PC-9 (cell line): ENCODE data around the gene DMAC2.

Experiments
- EZH2 ChIP-seq: fragments of 200-600 bp; sonication (generic); IDR thresholded peaks from 2 replicates; pipeline ENCODE4 v1.8.0; 2017; ENCODE audit warnings: antibody characterized with exemption, low read depth
- TF ChIP-seq, protein P1 (sequence below): fragments of 200-600 bp; sonication (generic); conservative IDR thresholded peaks from 2 replicates; pipeline ENCODE4 v1.6.1; 2017; ENCODE audit warnings: mixed run types, antibody characterized with exemption, mild to moderate bottlenecking, moderate library complexity

DNA sequence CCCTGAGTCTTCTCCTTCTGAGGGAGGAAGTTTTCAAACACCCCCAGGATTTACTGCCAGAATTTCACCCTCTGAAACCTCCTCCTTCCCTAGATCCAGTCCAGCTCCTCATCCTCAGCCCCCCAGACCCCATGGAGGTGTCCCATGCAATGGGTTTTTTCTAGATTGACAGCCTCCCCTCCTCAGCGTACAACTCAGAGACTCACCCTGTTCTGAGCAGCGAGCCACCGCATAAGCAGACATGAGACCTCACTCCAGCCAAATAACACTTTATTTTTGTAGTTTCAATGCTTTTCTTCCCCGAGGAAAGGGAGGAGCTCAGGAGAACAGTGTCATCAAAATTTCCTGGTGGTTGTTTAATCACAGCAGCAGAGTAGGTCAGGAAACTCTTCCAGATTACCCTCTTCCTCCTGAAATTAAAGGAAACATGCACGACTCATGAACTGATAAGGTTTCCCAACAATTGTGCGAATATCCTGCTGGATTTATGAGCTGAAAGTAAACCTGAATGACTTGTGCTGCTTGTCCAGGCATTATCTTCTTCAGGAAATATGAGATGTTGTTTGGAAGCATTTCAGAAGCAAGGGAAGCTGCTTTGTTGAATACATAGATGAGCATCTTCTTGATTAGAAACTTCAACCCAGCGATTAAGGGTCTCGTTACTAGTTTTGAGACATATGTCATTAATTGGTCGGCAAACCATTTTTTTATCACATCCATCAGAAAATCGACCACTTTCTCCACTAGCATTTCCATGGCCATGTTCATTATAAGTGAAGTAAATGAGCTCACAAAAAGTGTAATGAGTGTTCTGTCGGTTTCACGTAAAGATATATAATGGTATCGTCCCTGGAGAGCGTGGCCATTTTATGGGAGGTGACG, 39.4 kb upstream of the DMAC2 start:
- TF ChIP-seq, protein P1, sequence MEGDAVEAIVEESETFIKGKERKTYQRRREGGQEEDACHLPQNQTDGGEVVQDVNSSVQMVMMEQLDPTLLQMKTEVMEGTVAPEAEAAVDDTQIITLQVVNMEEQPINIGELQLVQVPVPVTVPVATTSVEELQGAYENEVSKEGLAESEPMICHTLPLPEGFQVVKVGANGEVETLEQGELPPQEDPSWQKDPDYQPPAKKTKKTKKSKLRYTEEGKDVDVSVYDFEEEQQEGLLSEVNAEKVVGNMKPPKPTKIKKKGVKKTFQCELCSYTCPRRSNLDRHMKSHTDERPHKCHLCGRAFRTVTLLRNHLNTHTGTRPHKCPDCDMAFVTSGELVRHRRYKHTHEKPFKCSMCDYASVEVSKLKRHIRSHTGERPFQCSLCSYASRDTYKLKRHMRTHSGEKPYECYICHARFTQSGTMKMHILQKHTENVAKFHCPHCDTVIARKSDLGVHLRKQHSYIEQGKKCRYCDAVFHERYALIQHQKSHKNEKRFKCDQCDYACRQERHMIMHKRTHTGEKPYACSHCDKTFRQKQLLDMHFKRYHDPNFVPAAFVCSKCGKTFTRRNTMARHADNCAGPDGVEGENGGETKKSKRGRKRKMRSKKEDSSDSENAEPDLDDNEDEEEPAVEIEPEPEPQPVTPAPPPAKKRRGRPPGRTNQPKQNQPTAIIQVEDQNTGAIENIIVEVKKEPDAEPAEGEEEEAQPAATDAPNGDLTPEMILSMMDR, result no peak
- TF ChIP-seq EZH2, result no peak
